HG03103 (cell line): Measurements from ENCODE around the gene SMPX.
A peak's percentile ranks its signal among the peaks of the same experiment; 100 is the strongest.

Experiments
- ATAC-seq: cut with Tn5 transposase; IDR thresholded peaks from one replicate; pipeline ENCODE4 v1.9.1; 2021; ENCODE audit warnings: low read depth; ENCODE audit not compliant: unreplicated experiment

Gene SMPX

DNA sequence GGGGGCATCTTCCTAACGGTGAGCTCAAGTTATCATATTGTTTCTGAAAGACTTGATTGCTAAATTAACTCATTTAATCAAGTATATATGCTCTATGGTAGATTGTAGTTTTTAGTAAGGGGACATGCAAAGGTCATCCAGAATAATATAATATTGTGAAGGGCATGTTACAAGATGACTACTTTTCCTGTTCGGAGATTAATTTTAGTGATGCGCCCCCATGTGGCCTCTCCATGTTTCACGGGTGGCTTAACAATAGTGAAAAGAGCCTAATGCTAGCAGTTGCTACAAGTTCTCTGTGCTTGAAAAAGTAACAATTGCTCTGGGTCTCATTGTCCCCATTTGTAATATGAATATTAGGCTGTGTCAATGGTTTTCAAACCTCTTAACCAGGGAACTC is 12.2 kb downstream of the SMPX start:
- ATAC-seq: peak; percentile 56

DNA sequence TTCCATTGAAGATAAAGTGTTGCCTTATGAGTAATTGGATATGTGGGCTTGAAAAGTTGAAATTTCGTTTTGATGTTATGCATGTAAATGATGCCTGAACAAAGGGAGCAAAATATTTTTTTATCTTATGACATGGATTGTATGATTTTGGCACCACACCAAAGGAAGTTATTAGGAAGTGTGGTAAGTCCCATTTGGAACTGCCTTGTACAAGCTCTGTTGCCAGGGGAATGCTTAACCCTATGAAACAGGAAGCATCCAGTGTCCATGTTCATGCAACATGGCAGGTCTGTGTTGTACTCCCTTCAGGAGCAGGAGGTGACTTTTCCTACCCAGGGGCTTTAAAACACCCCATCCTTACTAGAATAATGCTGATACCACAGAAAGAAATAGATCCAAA is 13.2 kb downstream of the SMPX start:
- ATAC-seq: no peak

DNA sequence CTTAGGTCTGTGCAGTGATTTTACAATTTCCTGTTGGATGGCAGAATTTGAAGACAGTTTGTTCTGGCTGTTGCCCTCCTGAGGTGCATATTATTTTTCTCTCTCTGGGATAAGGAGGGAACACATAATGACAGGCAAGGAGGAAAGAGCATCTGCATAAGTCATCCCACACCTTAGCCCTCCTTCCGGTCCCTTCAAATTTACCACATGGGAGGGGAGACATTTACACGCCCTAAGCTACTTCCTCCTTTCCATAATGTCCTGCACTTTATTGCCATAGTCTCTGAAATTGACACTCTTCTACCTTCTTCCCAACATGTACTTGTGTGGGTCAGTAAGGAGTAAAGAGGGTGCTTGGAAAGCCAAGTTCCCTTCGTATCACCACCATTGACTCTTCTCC is 13.9 kb downstream of the SMPX start:
- ATAC-seq: no peak

- ATAC-seq: no peak
Observed at GRCh38 chrX:21741869-21742701, 15.8 kb downstream of the SMPX start.

- no peak for ATAC-seq
Observed at GRCh38 chrX:21741364-21741763, 16.6 kb downstream of the SMPX start.

DNA sequence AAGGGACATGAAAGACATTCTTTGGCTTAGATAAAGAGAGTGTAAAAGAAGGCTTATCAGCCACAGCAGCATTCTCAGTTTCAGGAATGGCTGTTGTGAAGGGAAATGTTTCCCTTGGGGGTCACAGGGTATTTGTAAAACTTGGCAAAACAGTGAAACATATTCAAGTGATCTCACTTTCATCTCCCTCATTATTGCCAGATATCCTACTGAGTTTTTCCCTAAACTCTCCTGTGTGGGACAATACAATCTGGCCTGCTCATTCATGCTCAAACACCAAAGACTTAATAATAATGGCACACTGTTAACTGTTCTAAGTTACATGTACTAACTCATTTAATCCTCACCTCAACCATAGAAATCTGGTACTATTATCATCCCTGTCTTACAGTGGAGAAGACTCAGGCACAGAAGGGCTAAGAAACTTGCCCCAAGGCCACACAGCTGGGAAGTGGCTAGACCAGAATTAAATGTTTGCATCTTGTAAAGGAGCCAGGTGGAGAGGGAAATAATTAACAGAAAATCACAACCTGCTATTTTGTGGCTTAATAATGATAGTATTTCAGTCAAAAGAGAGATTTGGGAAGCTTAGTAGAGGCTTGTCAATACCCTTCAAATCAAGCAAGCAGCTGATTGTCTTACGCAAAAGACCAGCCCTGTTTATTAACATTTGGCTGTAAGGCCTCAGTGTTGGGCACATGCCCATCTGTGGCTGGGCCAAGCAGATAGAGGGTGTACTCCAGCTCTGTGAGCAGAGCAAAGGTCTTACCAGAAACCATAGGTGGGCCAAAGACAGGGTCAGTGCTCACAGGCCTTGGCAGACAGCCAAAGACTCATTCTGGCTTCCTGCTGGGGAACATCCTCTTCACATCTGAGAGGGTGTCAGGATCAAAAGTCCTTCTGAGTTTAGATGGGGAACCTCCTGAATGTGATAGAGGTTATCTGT is 17.3 kb downstream of the SMPX start:
- ATAC-seq: no peak

- no peak for ATAC-seq
Observed at GRCh38 chrX:21738950-21739287, 19.0 kb downstream of the SMPX start.

DNA sequence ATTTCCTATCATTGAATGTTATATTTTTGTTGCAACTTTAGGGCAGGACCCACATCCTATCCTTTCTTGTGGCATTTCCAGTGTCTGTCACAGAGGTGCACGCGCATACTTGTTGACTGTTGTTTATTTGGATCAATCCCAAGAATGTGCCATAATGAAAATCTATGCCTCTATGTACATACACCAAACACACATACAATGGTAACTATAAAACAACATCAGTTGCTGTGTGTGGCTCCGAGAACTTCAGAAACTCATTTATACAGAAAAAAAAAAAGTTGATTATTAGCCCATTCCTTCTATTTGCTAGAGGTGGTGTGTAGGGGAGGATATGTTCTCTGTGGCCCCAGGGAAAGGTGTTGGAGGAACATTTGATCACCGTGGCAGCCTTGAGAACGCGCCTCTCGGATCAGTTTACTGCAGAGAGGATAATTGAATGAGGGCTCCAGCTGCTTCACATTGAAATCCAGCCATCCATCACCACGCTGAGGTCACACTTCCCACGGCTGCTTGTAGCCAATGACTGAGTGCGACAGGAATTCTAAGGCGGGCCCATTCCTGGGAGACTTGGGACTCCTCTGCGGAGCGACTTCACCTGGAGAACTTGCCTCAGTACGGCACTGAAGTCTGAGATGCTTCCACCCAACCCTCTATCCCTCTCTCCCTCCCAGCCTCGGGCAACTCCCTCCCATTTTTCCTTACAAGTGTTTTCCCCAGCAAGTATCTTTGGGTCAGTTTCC is 19.5 kb downstream of the SMPX start:
- ATAC-seq: no peak

DNA sequence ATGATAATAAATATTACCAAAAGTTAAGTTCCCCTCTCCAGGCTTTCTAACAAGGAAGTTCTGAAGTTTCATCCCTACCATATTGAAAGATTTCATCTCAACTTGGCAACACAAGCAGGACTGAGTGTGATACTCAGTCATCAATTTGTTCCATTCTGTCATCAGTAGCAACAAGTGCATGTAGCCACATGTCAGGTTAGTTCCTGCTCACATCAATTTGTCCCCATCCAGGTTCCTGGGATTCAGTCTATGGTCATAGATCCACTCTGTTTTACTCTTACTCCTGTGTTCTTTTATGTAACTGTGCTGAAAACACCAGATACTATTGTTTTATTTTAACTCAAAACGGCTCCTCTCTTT is 22.2 kb downstream of the SMPX start:
- ATAC-seq: no peak

GRCh38 chrX:21735038-21735767 is 22.7 kb downstream of the SMPX start:
- ATAC-seq: no peak

DNA sequence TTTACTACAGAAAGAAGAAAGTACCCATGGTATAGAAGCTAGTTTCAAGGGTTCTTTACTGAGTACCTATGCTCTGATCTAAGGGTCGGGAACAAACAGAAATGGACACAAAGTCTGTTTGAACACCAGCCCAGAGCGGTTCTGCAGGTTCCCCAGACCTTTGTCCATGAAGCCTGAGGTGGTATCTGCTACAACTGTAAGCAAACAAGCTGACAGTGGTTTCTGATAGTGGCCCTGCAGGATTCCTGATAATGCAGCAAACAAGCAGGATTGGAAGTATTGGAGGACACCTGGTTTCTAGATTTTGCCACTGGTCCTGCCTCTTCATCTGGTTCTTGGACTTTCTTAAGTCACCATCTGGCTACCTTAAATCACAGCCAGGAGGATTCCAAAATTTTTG is 23.7 kb downstream of the SMPX start:
- ATAC-seq: no peak

DNA sequence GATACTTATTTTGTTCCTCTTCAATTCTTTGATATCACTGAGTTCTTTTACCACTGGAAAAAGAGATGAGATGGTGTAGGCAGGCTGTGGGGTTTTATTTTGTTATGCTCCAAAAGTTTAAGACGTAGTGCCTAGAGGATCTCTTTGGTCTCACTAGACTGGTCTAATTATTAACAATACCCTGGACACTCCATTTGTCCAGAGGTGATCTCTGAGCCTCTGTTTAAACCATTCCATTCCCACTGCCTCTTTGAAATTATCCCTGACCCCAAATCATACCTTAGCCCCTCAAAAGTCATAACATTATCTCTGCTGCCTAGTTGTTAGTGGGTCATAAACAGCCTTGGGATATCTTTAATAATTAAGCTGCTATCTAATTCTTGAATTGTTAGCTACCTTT is 24.2 kb downstream of the SMPX start:
- ATAC-seq: no peak

DNA sequence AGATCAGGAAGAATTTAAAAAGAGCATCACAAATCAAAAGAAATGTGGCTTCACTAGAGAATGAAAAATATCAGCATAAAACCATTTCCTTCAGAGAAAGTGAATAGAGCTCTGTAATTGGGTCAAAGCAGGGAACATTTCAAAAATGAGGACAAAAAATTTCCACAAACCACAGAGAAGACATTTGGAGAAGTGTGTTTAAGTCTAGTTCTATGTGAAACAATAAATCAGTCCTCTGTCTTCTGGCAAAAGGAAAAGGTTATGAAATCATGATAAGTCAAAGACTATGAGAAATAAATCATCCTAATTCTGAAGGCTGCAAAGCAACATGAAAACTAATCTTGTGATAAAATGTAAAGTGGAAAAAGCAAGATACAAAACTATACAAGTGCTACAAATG is 27.9 kb downstream of the SMPX start:
- ATAC-seq: no peak

DNA sequence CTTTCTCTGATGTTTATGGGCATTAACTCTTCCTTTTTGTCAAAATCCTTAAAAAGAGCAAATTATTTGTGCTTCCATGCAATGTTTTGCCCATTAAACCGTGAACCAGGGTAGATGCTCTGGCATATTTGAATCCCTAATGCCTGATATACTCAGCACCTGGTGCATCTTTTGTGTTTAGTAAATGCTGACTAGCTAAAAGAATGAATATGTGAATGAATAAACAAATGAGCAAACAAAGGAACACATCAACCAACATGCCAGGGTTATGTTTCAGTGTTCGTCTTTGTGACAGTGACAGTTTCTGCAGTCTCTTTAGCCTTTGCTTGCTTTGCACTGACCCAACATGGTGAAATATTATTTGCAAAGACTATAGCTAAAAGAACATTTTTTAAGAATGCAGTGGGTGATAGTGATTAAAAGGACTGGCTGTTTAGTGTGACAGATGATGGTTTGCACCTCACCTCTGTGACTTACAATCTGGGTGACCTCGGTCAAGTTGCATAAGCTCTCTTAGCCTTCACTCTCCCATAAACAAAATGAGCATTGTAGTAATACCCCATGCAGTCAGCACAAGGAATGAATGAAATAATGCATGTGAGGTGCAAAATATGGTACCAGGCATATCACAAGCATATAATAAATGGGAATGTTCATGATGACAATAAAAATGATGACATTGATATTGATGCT is 29.5 kb downstream of the SMPX start:
- no peak for ATAC-seq

DNA sequence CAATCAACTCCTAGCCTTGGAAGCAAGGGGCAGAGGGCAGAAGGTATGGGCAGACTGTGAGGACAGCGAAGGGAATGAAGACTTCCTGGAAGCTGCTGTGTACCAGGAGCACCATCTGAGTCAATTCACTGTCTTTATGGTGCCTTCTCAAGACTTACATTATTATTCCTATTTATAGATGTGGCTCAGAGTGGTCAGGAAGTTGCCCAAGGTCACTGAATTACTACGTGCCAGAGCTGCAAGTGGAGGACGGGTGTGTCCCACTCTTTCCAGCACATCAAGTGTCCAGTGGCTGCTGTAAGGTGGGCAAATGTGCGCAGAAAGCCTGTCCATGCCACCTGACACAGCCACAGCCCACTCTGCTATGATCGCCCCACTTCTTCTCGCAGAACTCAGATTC is 32.0 kb downstream of the SMPX start:
- no peak for ATAC-seq

DNA sequence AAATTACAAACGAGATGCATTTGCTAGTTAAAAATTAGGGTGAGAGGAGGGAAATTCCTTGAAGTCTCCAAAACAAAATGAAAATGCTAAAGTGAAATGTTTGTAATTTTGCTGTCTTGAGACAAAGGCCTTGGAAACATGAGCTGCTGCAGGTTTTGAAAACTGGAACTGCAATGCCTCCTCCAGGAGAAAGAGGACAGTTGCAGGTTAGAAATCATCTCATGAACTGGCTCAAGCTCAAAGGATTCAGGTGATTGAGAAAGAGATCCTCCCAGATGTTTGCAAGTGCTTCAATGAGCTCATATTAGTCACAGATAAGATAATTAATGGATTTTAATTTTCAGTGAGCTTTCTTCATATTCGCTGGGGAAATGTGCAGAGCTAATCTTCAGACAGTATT is 32.4 kb downstream of the SMPX start:
- ATAC-seq: no peak

- no peak for ATAC-seq
Observed at GRCh38 chrX:21723814-21724213, 34.1 kb downstream of the SMPX start.

- no peak for ATAC-seq
Observed at GRCh38 chrX:21723084-21723483, 34.8 kb downstream of the SMPX start.

GRCh38 chrX:21721195-21721594 is 36.7 kb downstream of the SMPX start:
- ATAC-seq: no peak

DNA sequence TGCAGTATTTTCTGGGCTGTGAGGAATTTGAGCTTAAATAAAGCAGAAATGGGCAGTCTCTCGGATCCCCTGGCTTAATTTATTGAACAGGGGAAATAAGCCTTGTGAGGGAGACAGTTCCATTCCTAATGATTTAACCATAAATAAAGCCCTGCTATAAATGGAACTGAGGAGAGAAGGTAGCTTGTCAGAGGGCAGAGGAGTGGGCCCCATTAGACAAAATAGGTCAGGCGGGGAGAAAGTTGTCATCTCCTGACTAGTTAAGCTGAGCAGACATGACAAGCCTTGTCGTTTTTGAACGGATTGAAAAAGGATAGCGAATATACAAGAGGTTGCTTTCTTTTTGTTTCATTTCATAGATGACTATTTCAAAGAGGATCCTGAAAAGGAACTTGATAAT is 39.3 kb downstream of the SMPX start:
- ATAC-seq: no peak
